SK-N-SH treated with all-trans-retinoic acid at 6 μM for 48 hours (cell line): ENCODE measurements around the gene OGFOD3.

Experiments used
- ATAC-seq: fragments of 200-7000 bp; cut with Tn5 transposase; 3 replicates; pipeline ENCODE4 v1.9.1; 2020; ENCODE audit warnings: mild to moderate bottlenecking, moderate library complexity
- BACH2 ChIP-seq: fragments of 250-450 bp; sonication (Bioruptor Pico); IDR thresholded peaks from 2 replicates; pipeline ENCODE4 v1.9.0; 2021; ENCODE audit warnings: mild to moderate bottlenecking, borderline replicate concordance
- CREB5 ChIP-seq: fragments of 250-450 bp; sonication (Bioruptor Pico); IDR thresholded peaks from 2 replicates; pipeline ENCODE4 v1.5.1; 2020; ENCODE audit warnings: low read depth, mild to moderate bottlenecking, moderate library complexity
- CSDC2 ChIP-seq: fragments of 250-450 bp; sonication (Bioruptor Pico); IDR thresholded peaks from 2 replicates; pipeline ENCODE4 v1.5.0; 2020; ENCODE audit warnings: mild to moderate bottlenecking, moderate library complexity
- CSRNP3 ChIP-seq: fragments of 250-450 bp; sonication (Bioruptor Pico); IDR thresholded peaks from 2 replicates; pipeline ENCODE4 v1.5.1; 2021; ENCODE audit warnings: mild to moderate bottlenecking, moderate library complexity
- ESRRG ChIP-seq: fragments of 250-450 bp; sonication (Bioruptor Pico); IDR thresholded peaks from 2 replicates; pipeline ENCODE4 v1.6.1; 2021; ENCODE audit warnings: mild to moderate bottlenecking
- ISL1 ChIP-seq: fragments of 250-450 bp; sonication (Bioruptor Pico); IDR thresholded peaks from 2 replicates; pipeline ENCODE4 v2.1.2; 2022; ENCODE audit warnings: mild to moderate bottlenecking, moderate library complexity
- OSR1 ChIP-seq: fragments of 250-450 bp; sonication (Bioruptor Pico); IDR thresholded peaks from 2 replicates; pipeline ENCODE4 v1.8.0; 2022; ENCODE audit warnings: moderate library complexity, mild to moderate bottlenecking, inconsistent platforms
- PATZ1 ChIP-seq: fragments of 250-450 bp; sonication (Bioruptor Pico); IDR thresholded peaks from 2 replicates; pipeline ENCODE4 v1.8.0; 2020; ENCODE audit warnings: mild to moderate bottlenecking, moderate library complexity, borderline replicate concordance
- POU6F1 ChIP-seq: fragments of 250-450 bp; sonication (Bioruptor Pico); IDR thresholded peaks from 2 replicates; pipeline ENCODE4 v1.8.0; 2021; ENCODE audit warnings: low read depth, mild to moderate bottlenecking, moderate library complexity, borderline replicate concordance
- PPARA ChIP-seq: fragments of 250-450 bp; sonication (Bioruptor Pico); IDR thresholded peaks from 2 replicates; pipeline ENCODE4 v1.5.0; 2020; ENCODE audit warnings: mild to moderate bottlenecking, borderline replicate concordance
- RARB ChIP-seq: fragments of 250-450 bp; sonication (Bioruptor Pico); IDR thresholded peaks from 2 replicates; pipeline ENCODE4 v1.8.0; 2021; ENCODE audit warnings: mild to moderate bottlenecking, moderate library complexity
- SNAI2 ChIP-seq: fragments of 250-450 bp; sonication (Bioruptor Pico); IDR thresholded peaks from 2 replicates; pipeline ENCODE4 v1.5.0; 2020; ENCODE audit warnings: mild to moderate bottlenecking, moderate library complexity
- TCF4 ChIP-seq: fragments of 250-450 bp; sonication (Bioruptor Pico); IDR thresholded peaks from 2 replicates; pipeline ENCODE4 v1.8.0; 2021; ENCODE audit warnings: mild to moderate bottlenecking, moderate library complexity, borderline replicate concordance
- TOX ChIP-seq: fragments of 250-450 bp; sonication (Bioruptor Pico); IDR thresholded peaks from 2 replicates; pipeline ENCODE4 v1.8.0; 2021; ENCODE audit warnings: mild to moderate bottlenecking, moderate library complexity, borderline replicate concordance
- TSHZ2 ChIP-seq: fragments of 250-450 bp; sonication (Bioruptor Pico); IDR thresholded peaks from 2 replicates; pipeline ENCODE4 v1.5.0; 2020; ENCODE audit warnings: mild to moderate bottlenecking, moderate library complexity
- ZC3H10 ChIP-seq: fragments of 250-450 bp; sonication (Bioruptor Pico); IDR thresholded peaks from 2 replicates; pipeline ENCODE4 v1.5.1; 2021; ENCODE audit warnings: mild to moderate bottlenecking, moderate library complexity
- ZFP3 ChIP-seq: fragments of 250-450 bp; sonication (Bioruptor Pico); IDR thresholded peaks from 2 replicates; pipeline ENCODE4 v1.5.0; 2020; ENCODE audit warnings: mild to moderate bottlenecking, moderate library complexity
- ZNF565 ChIP-seq: fragments of 450-650 bp; formaldehyde crosslinking; conservative IDR thresholded peaks from 2 replicates; pipeline ENCODE4 v1.5.0; 2020; ENCODE audit warnings: low read depth, mild to moderate bottlenecking, moderate library complexity
- ZNF70 ChIP-seq: fragments of 450-650 bp; formaldehyde crosslinking; IDR thresholded peaks from 2 replicates; pipeline ENCODE4 v1.5.0; 2020; ENCODE audit warnings: mild to moderate bottlenecking, moderate library complexity
- ZNF8 ChIP-seq: fragments of 450-650 bp; formaldehyde crosslinking; IDR thresholded peaks from 2 replicates; pipeline ENCODE4 v1.5.0; 2020; ENCODE audit warnings: mild to moderate bottlenecking, moderate library complexity

Gene OGFOD3

GRCh38 chr17:82447876-82448275 lies 29.5 kb upstream of the OGFOD3 start (continued):
- no peak for TF ChIP-seq PATZ1 (CRISPR knock-in tag)

GRCh38 chr17:82446649-82447048 lies 28.3 kb upstream of the OGFOD3 start:
- TF ChIP-seq CSDC2 (CRISPR knock-in tag): no peak
- TF ChIP-seq ZNF565 (CRISPR knock-in tag): no peak
- no peak for TF ChIP-seq ESRRG (CRISPR knock-in tag)
- no peak for TF ChIP-seq RARB (CRISPR knock-in tag)
- TF ChIP-seq BACH2 (CRISPR knock-in tag): no peak
- TF ChIP-seq TSHZ2: no peak
- TF ChIP-seq PPARA (CRISPR knock-in tag): no peak
- no peak for TF ChIP-seq OSR1 (CRISPR knock-in tag)
- no peak for TF ChIP-seq SNAI2 (CRISPR knock-in tag)
- TF ChIP-seq CSRNP3: no peak
- no peak for TF ChIP-seq ZNF8 (CRISPR knock-in tag)
- no peak for TF ChIP-seq POU6F1 (CRISPR knock-in tag)
- no peak for TF ChIP-seq TOX
- TF ChIP-seq TCF4 (CRISPR knock-in tag): no peak
- no peak for TF ChIP-seq ZFP3 (CRISPR knock-in tag)
- TF ChIP-seq, all 23 proteins: peak for 0
- ATAC-seq: no peak

- TF ChIP-seq CSRNP3: no peak
- TF ChIP-seq ZC3H10 (CRISPR knock-in tag): no peak
- TF ChIP-seq RARB (CRISPR knock-in tag): no peak
- TF ChIP-seq ZFP3 (CRISPR knock-in tag): no peak
- TF ChIP-seq ZNF565 (CRISPR knock-in tag): no peak
- no peak for TF ChIP-seq CREB5 (CRISPR knock-in tag)
- ATAC-seq: no peak
Observed at GRCh38 chr17:82446124-82446523, 27.7 kb upstream of the OGFOD3 start.

GRCh38 chr17:82445542-82445941 lies 27.2 kb upstream of the OGFOD3 start:
- ATAC-seq: no peak
- TF ChIP-seq CSDC2 (CRISPR knock-in tag) (no peak), ZFP3 (CRISPR knock-in tag) (no peak), SNAI2 (CRISPR knock-in tag) (no peak), TOX (no peak), CSRNP3 (no peak), ISL1 (CRISPR knock-in tag) (no peak), ZNF70 (CRISPR knock-in tag) (no peak), ZC3H10 (CRISPR knock-in tag) (no peak), CREB5 (CRISPR knock-in tag) (no peak), PATZ1 (CRISPR knock-in tag) (no peak), PPARA (CRISPR knock-in tag) (no peak)
